Measurements from ENCODE around the gene REPS2.
A peak's percentile ranks its signal among the peaks of the same experiment; 100 is the strongest.

REPS2 gene

GRCh38 chrX:17007134-17007768, 60.8 kb downstream of the REPS2 start:
- peak; percentile 55 for DNase-seq

- peak; percentile 33 for DNase-seq
Observed at GRCh38 chrX:17009856-17010625, 63.6 kb downstream of the REPS2 start.

- DNase-seq = no peak
Observed at GRCh38 chrX:17012465-17012864, 66.0 kb downstream of the REPS2 start.

GRCh38 chrX:17014216-17014615, 67.8 kb downstream of the REPS2 start:
- no peak for DNase-seq

GRCh38 chrX:17017134-17017533, 70.7 kb downstream of the REPS2 start:
- DNase-seq = no peak

- DNase-seq = no peak
Observed at GRCh38 chrX:17020356-17020755, 73.9 kb downstream of the REPS2 start.

- no peak for DNase-seq
Observed at GRCh38 chrX:17020851-17021821, 74.7 kb downstream of the REPS2 start.

GRCh38 chrX:17021851-17022604, 75.6 kb downstream of the REPS2 start:
- DNase-seq = peak; percentile 95

GRCh38 chrX:17023661-17024060, 77.2 kb downstream of the REPS2 start:
- DNase-seq = no peak

GRCh38 chrX:17024886-17025285, 78.4 kb downstream of the REPS2 start:
- no peak for DNase-seq

GRCh38 chrX:17025621-17026302, 79.3 kb downstream of the REPS2 start:
- no peak for DNase-seq

- DNase-seq = no peak
Observed at GRCh38 chrX:17027931-17028330, 81.5 kb downstream of the REPS2 start.

GRCh38 chrX:17028356-17028755, 81.9 kb downstream of the REPS2 start:
- DNase-seq = no peak

- no peak for DNase-seq
Observed at GRCh38 chrX:17030092-17030491, 83.6 kb downstream of the REPS2 start.

- DNase-seq = no peak
Observed at GRCh38 chrX:17030580-17031270, 84.3 kb downstream of the REPS2 start.

GRCh38 chrX:17031827-17032226, 85.4 kb downstream of the REPS2 start:
- no peak for DNase-seq

GRCh38 chrX:17032351-17032750, 85.9 kb downstream of the REPS2 start:
- DNase-seq = no peak

- no peak for DNase-seq
Observed at GRCh38 chrX:17033225-17033624, 86.8 kb downstream of the REPS2 start.

- no peak for DNase-seq
Observed at GRCh38 chrX:17035111-17035510, 88.7 kb downstream of the REPS2 start.

- no peak for DNase-seq
Observed at GRCh38 chrX:17036171-17036961, 89.9 kb downstream of the REPS2 start.

GRCh38 chrX:17038277-17038676, 91.8 kb downstream of the REPS2 start:
- no peak for DNase-seq
